ENCODE measurements around the gene LCP2.

GRCh38 chr5:170263906-170264305, 33.7 kb downstream of the LCP2 start:
- TF ChIP-seq CTCF (IDR thresholded peaks at IDR 0.05) (no peak), EZH2 (IDR thresholded peaks at IDR 0.05; ENCODE audit: borderline replicate concordance, insufficient read depth, low read depth, low read length, poor library complexity, severe bottlenecking) (no peak)

All from B cell (primary cell).